T-cell (primary cell): ENCODE data around the gene EDDM3A. TPM values are rescaled to one million over a fixed set of nuclear protein-coding genes. Genes with fewer than 3 reads are reported as not detected.
"Not testable (repeated sequence)": the region's sequence is repeated elsewhere in the genome, so short reads cannot be mapped to it uniquely, and the experiment has no call there.

Experiments
- ATAC-seq, 4 experiments: fragments of 200-7000 bp in 3 of 4; fragments of 150-1000 bp in 1 of 4; cut with Tn5 transposase; replicated peaks in 1 of 4; 1 replicate in 3 of 4; 2 replicates in 1 of 4; pipeline ENCODE4 v1.10.0; 2021; ENCODE audit warnings: moderate library complexity in 3 of 4, mild to moderate bottlenecking in 2 of 4, moderate number of reproducible peaks in 1 of 4
- CTCF ChIA-PET, 2 donors: fragments of 300-600 bp; sonication (Branson Sonifier 250); formaldehyde crosslinking; loops; one replicate each; lab custom pipeline; 2022; ENCODE audit warnings: antibody characterized with exemption in 2 of 2; lab: Charles Lee
- POLR2A ChIA-PET, 2 donors: fragments of 300-600 bp; sonication (Branson Sonifier 250); formaldehyde crosslinking; loops; one replicate each; lab custom pipeline; 2022; ENCODE audit warnings: antibody characterized with exemption in 2 of 2; lab: Charles Lee
- DNase-seq, 35 experiments: peaks; one replicate each; pipeline versions ENCODE4 v3.0.0 to v3.0.0-alpha.2; 2013 to 2023
- H3K27ac ChIP-seq: one replicate; pipeline ENCODE4 v1.5.1; 2013; ENCODE audit warnings: low read length
- H3K27me3 ChIP-seq, 2 experiments: replicated peaks in 1 of 2; 1 replicate in 1 of 2; 2 replicates in 1 of 2; pipeline versions ENCODE4 v1.6.1 to v1.7.0; 2013; ENCODE audit warnings: low read length in 1 of 2, mixed read lengths in 1 of 2; ENCODE audit not compliant: control insufficient read depth in 2 of 2, insufficient read depth in 2 of 2; ENCODE audit errors: extremely low read depth in 1 of 2
- H3K36me3 ChIP-seq, 2 donors: 1 replicate in 1 of 2; 2 replicates in 1 of 2; pipeline versions ENCODE4 v1.6.1 to v1.7.0; 2013; ENCODE audit warnings: low read length in 1 of 2; ENCODE audit not compliant: control insufficient read depth in 2 of 2, insufficient read depth in 1 of 2; ENCODE audit errors: extremely low read depth in 1 of 2
- H3K4me1 ChIP-seq, 2 experiments: 1 replicate in 1 of 2; 2 replicates in 1 of 2; pipeline versions ENCODE4 v1.6.1 to v1.7.0; 2013; ENCODE audit warnings: low read length in 2 of 2, mixed read lengths in 1 of 2; ENCODE audit not compliant: insufficient read depth in 2 of 2, control insufficient read depth in 1 of 2; ENCODE audit errors: extremely low read depth in 1 of 2
- H3K4me3 ChIP-seq, 2 donors: 1 replicate in 1 of 2; 2 replicates in 1 of 2; pipeline versions ENCODE4 v1.5.1 to v1.7.0; 2013; ENCODE audit warnings: mild to moderate bottlenecking in 2 of 2, low read length in 1 of 2, moderate library complexity in 1 of 2; ENCODE audit not compliant: control insufficient read depth in 1 of 2; ENCODE audit errors: extremely low read depth in 1 of 2
- H3K9me3 ChIP-seq: 2 replicates; pipeline ENCODE4 v1.7.0; 2013
- H3K27ac Mint-ChIP-seq, 2 donors: one replicate each; pipeline ENCODE4 v1.8.0; 2020 to 2021; ENCODE audit warnings: mild to moderate bottlenecking in 2 of 2, mixed read lengths in 2 of 2
- H3K27me3 Mint-ChIP-seq, 2 donors: one replicate each; pipeline ENCODE4 v1.8.0; 2021 to 2022; ENCODE audit warnings: mixed read lengths in 2 of 2
- H3K36me3 Mint-ChIP-seq: one replicate; pipeline ENCODE4 v1.8.0; 2021; ENCODE audit warnings: mixed read lengths
- H3K4me1 Mint-ChIP-seq, 3 donors: one replicate each; pipeline ENCODE4 v1.8.0; 2020 to 2022; ENCODE audit warnings: mixed read lengths in 3 of 3, mild to moderate bottlenecking in 1 of 3
- H3K4me3 Mint-ChIP-seq, 3 donors: one replicate each; pipeline ENCODE4 v1.8.0; 2020 to 2022; ENCODE audit warnings: mild to moderate bottlenecking in 3 of 3, mixed read lengths in 3 of 3, moderate library complexity in 3 of 3
- H3K9me3 Mint-ChIP-seq, 3 donors: one replicate each; pipeline ENCODE4 v1.8.0; 2020 to 2022; ENCODE audit warnings: mixed read lengths in 3 of 3
- WGBS: methylation state at CpG from one replicate; pipeline ENCODE4 v1.1.5; 2013; ENCODE audit warnings: missing lambda C conversion rate; ENCODE audit not compliant: insufficient coverage; 5-methylcytosine and 5-hydroxymethylcytosine counted together
- total RNA-seq, 35 experiments: library from RNA in 6 of 35; stranded (reverse) in 6 of 35; fragments of 120-200 nt in 1 of 35; gene quantifications; one replicate each; pipeline versions ENCODE4 v1.2.1 to v1.2.4 and lab custom pipeline; 2013 to 2026

EDDM3A gene
- total RNA-seq, 5 donors from 2014 or later (not counting 1 experiment from before 2014, with no cell fraction given) = not detected

GRCh38 chr14:20751963-20752562 is 6.4 kb downstream of the EDDM3A start:
- DNase-seq (no peak), ATAC-seq (no peak)
- ChIA-PET CTCF (no interaction called here), POLR2A (no interaction called here)
- H3K27ac ChIP-seq = no peak overlapping the region
- Mint-ChIP-seq H3K9me3 (peaks cover 8 to 10% (median 9%) of the 10 kb centered on the region in 3 donors), H3K27ac (peak overlapping the region in 1 of 2 donors; percentile 7), H3K27me3 (peaks cover 3 to 29% of the 10 kb centered on the region in 2 donors), H3K4me1 (no peaks in the 10 kb centered on the region), H3K4me3 (no peak overlapping the region), H3K36me3 (no peaks in the 10 kb centered on the region)
- no peaks in the 10 kb centered on the region for H3K9me3 ChIP-seq
- no peaks in the 10 kb centered on the region for H3K27me3 ChIP-seq
- no peak overlapping the region for H3K4me3 ChIP-seq
- H3K36me3 ChIP-seq = no peaks in the 10 kb centered on the region
- WGBS = 91% methylated on average over 3 of the region's 5 CpGs
- H3K4me1 ChIP-seq = no peaks in the 10 kb centered on the region

- Histone ChIP-seq H3K9me3 (no peaks in the 10 kb centered on the region), H3K27ac (no peak overlapping the region), H3K4me3 (no peak overlapping the region), H3K4me1 (no peaks in the 10 kb centered on the region), H3K27me3 (peaks cover 0 to 3% of the 10 kb centered on the region in 2 experiments), H3K36me3 (no peaks in the 10 kb centered on the region)
- ChIA-PET POLR2A (no interaction called here), CTCF (no interaction called here)
- 100% methylated on average over 1 of the region's 2 CpGs for WGBS
- Mint-ChIP-seq H3K27ac (no peak overlapping the region), H3K36me3 (no peaks in the 10 kb centered on the region), H3K4me3 (no peak overlapping the region), H3K27me3 (peaks cover 3 to 14% of the 10 kb centered on the region in 2 donors), H3K4me1 (no peaks in the 10 kb centered on the region), H3K9me3 (peaks cover 8 to 10% (median 9%) of the 10 kb centered on the region in 3 donors)
- no peak for DNase-seq
- ATAC-seq = no peak
Observed at GRCh38 chr14:20754308-20754707, 8.6 kb downstream of the EDDM3A start.

- H3K9me3 Mint-ChIP-seq = peaks cover 8 to 10% (median 9%) of the 10 kb centered on the region in 3 donors
- peaks cover 3 to 12% of the 10 kb centered on the region in 2 donors for H3K27me3 Mint-ChIP-seq
- H3K4me1 ChIP-seq = no peaks in the 10 kb centered on the region
- no peaks in the 10 kb centered on the region for H3K36me3 ChIP-seq
- no peaks in the 10 kb centered on the region for H3K4me1 Mint-ChIP-seq
- H3K4me3 ChIP-seq = no peak overlapping the region
- H3K36me3 Mint-ChIP-seq = no peaks in the 10 kb centered on the region
- no peak overlapping the region for H3K27ac ChIP-seq
- ATAC-seq (no peak), DNase-seq (no peak)
- H3K9me3 ChIP-seq = no peaks in the 10 kb centered on the region
- WGBS = 85% methylated on average over 5 of the region's 6 CpGs
- ChIA-PET CTCF (no interaction called here), POLR2A (no interaction called here)
- no peak overlapping the region for H3K27ac Mint-ChIP-seq
- peaks cover 0 to 3% of the 10 kb centered on the region in 2 experiments for H3K27me3 ChIP-seq
- no peak overlapping the region for H3K4me3 Mint-ChIP-seq
Observed at GRCh38 chr14:20755037-20755436, 9.3 kb downstream of the EDDM3A start.

GRCh38 chr14:20757965-20758364 is 12.3 kb downstream of the EDDM3A start:
- POLR2A ChIA-PET = no interaction called here

DNA sequence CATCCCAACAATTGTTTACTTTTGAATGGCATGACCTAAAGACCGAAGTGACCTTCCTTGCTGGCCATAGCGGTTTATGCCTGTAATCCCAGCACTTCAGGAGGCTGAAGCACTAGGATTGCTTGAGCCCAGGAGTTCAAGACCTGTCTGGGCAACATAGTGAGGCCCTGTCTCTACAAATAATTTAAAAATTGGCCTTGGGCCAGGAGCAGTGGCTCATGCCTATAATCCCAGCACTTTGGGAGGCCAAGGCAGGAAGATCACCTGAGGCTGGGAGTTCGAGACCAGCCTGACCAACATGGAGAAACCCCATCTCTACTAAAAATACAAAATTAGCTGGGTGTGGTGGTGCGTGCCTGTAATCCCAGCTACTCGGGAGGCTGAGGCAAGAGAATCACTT is 13.8 kb downstream of the EDDM3A start:
- H3K9me3 ChIP-seq, H3K27ac Mint-ChIP-seq, H3K4me1 Mint-ChIP-seq, POLR2A ChIA-PET, H3K4me3 Mint-ChIP-seq, H3K36me3 Mint-ChIP-seq, H3K36me3 ChIP-seq, DNase-seq, H3K9me3 Mint-ChIP-seq, H3K4me3 ChIP-seq, H3K27ac ChIP-seq, H3K27me3 Mint-ChIP-seq, ATAC-seq, CTCF ChIA-PET, H3K4me1 ChIP-seq, H3K27me3 ChIP-seq: not testable (repeated sequence)
- 87% methylated on average over 2 of the region's 5 CpGs for WGBS

More at GRCh38 chr14:20757965-20758364, 12.3 kb downstream of the EDDM3A start:
- no peak overlapping the region for H3K4me3 ChIP-seq
- no peaks in the 10 kb centered on the region for H3K4me1 Mint-ChIP-seq
- DNase-seq (peak in 25 of 35 experiments; percentile 1 to 56 (median 18)), ATAC-seq (no peak)
- no CpG with 5 or more reads among the region's 4 CpGs for WGBS
- H3K4me3 Mint-ChIP-seq = no peak overlapping the region
- no peak overlapping the region for H3K27ac ChIP-seq
- H3K9me3 ChIP-seq = no peaks in the 10 kb centered on the region
- peaks cover 0 to 3% of the 10 kb centered on the region in 2 experiments for H3K27me3 ChIP-seq
- peaks cover 0 to 5% of the 10 kb centered on the region in 2 donors for H3K27me3 Mint-ChIP-seq
- H3K36me3 Mint-ChIP-seq = no peaks in the 10 kb centered on the region
- H3K9me3 Mint-ChIP-seq = peaks cover 0 to 2% (median 0%) of the 10 kb centered on the region in 3 donors
- no peak overlapping the region for H3K27ac Mint-ChIP-seq
- no peaks in the 10 kb centered on the region for H3K36me3 ChIP-seq
- CTCF ChIA-PET = interaction anchor here (0.6 to 1.5 kb wide), 7 partner anchors 96 to 226 kb away, joined by 3 to 6 read pairs (median 3); no protein-coding TSS in a partner anchor
- H3K4me1 ChIP-seq = no peaks in the 10 kb centered on the region

DNA sequence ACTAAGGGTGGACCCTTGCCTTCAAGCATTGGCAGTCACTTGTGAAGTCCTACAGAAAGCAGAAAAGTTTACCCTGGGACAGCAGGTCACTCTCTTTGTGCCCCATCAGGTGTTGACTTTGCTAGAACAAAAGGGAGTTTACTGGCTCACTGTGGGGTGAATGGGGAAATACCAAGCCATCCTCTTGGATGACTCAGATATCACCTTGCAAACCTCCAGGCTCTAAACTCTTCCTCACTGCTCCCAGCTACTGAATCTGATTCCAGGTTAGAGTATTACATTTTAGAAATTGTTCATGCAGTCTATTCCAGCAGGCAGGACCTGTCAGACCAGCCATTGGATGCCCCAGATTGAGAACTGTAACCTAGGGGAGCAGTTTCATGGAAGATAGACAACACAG is 15.3 kb downstream of the EDDM3A start:
- Mint-ChIP-seq H3K27ac (no peak overlapping the region), H3K4me3 (no peak overlapping the region), H3K9me3 (no peaks in the 10 kb centered on the region), H3K27me3 (peaks cover 0 to 5% of the 10 kb centered on the region in 2 donors), H3K4me1 (no peaks in the 10 kb centered on the region), H3K36me3 (no peaks in the 10 kb centered on the region)
- ChIA-PET CTCF (no interaction called here), POLR2A (no interaction called here)
- DNase-seq = no peak
- no peak for ATAC-seq
- Histone ChIP-seq H3K9me3 (no peaks in the 10 kb centered on the region), H3K4me3 (no peak overlapping the region), H3K4me1 (no peaks in the 10 kb centered on the region), H3K27ac (no peak overlapping the region), H3K36me3 (no peaks in the 10 kb centered on the region), H3K27me3 (peaks cover 0 to 3% of the 10 kb centered on the region in 2 experiments)
